OCI-LY3 (cell line): ENCODE measurements around the gene CKB.

Source experiments
- H2AFZ ChIP-seq: fragments of 200-600, 300-600 bp; shearing (Covaris generic); 2 replicates; pipeline ENCODE4 v1.6.0; 2014; ENCODE audit warnings: antibody characterized with exemption, low read depth, low read length
- H3K27ac ChIP-seq: fragments of 200-600, 300-600 bp; sonication (generic); 2 replicates; pipeline ENCODE4 v1.5.1; 2014; ENCODE audit warnings: mild to moderate bottlenecking, low read length, moderate library complexity, mixed read lengths
- H3K27me3 ChIP-seq: fragments of 200-600, 300-600 bp; sonication (generic); 2 replicates; pipeline ENCODE4 v1.6.1; 2014; ENCODE audit warnings: low read depth, low read length, mixed read lengths
- H3K36me3 ChIP-seq: fragments of 200-600, 300-600 bp; sonication (generic); replicated peaks from 2 replicates; pipeline ENCODE3; 2014; ENCODE audit warnings: low read depth, low read length, mixed read lengths
- H3K4me1 ChIP-seq: fragments of 300-600, 200-600 bp; sonication (generic); 2 replicates; pipeline ENCODE4 v1.6.1; 2014; ENCODE audit warnings: low read length, mixed read lengths
- H3K4me2 ChIP-seq: fragments of 200-600, 300-600 bp; sonication (generic); 2 replicates; pipeline ENCODE4 v1.6.1; 2014; ENCODE audit warnings: low read length, mixed read lengths
- H3K4me3 ChIP-seq: fragments of 300-600, 200-600 bp; sonication (generic); 2 replicates; pipeline ENCODE4 v1.5.1; 2014; ENCODE audit warnings: antibody characterized with exemption, mild to moderate bottlenecking, low read length, moderate library complexity
- H3K79me2 ChIP-seq: fragments of 300-600, 200-600 bp; shearing (Covaris generic); 2 replicates; pipeline ENCODE4 v1.6.1; 2014; ENCODE audit warnings: mild to moderate bottlenecking, low read length, mixed read lengths
- H3K9ac ChIP-seq: fragments of 300-600, 200-600 bp; shearing (Covaris generic); 2 replicates; pipeline ENCODE4 v1.6.0; 2014; ENCODE audit warnings: mild to moderate bottlenecking, low read length, moderate library complexity
- H3K9me3 ChIP-seq: fragments of 200-600, 300-600 bp; shearing (Covaris generic); 2 replicates; pipeline ENCODE4 v1.6.1; 2014; ENCODE audit warnings: low read length, mixed read lengths; ENCODE audit not compliant: insufficient read depth
- H4K20me1 ChIP-seq: fragments of 200-600, 300-600 bp; sonication (generic); 2 replicates; pipeline ENCODE4 v1.6.1; 2016; ENCODE audit warnings: low read length, mixed read lengths; ENCODE audit not compliant: insufficient read depth
- CTCF ChIP-seq: fragments of 200-600, 300-600 bp; sonication (generic); IDR thresholded peaks from 2 replicates; pipeline ENCODE4 v1.5.1; 2014; ENCODE audit warnings: antibody characterized with exemption, low read length, low read depth
- EZH2phosphoT487 ChIP-seq: fragments of 200-600 bp; shearing (Covaris generic); IDR thresholded peaks from 2 replicates; pipeline ENCODE4 v1.6.1; 2018; ENCODE audit warnings: antibody characterized with exemption, mixed run types, low read depth

Gene CKB

GRCh38 chr14:103563226-103563620 is 40.6 kb upstream of the CKB start:
- Histone ChIP-seq H4K20me1 (peaks cover 31% of the 10 kb centered on the region), H3K36me3 (peaks cover 26% of the 10 kb centered on the region), H3K4me1 (peaks cover 38% of the 10 kb centered on the region), H3K4me2 (peak overlapping the region; percentile 97), H3K4me3 (peak overlapping the region; percentile 93), H3K27ac (peak overlapping the region; percentile 77), H3K27me3 (no peaks in the 10 kb centered on the region), H3K9ac (peak overlapping the region; percentile 90), H3K9me3 (no peaks in the 10 kb centered on the region), H3K79me2 (peaks cover 92% of the 10 kb centered on the region), H2AFZ (peak overlapping the region; percentile 78; the same call in 1 of the 2 replicates)
- TF ChIP-seq CTCF (no peak), EZH2phosphoT487 (no peak)

DNA sequence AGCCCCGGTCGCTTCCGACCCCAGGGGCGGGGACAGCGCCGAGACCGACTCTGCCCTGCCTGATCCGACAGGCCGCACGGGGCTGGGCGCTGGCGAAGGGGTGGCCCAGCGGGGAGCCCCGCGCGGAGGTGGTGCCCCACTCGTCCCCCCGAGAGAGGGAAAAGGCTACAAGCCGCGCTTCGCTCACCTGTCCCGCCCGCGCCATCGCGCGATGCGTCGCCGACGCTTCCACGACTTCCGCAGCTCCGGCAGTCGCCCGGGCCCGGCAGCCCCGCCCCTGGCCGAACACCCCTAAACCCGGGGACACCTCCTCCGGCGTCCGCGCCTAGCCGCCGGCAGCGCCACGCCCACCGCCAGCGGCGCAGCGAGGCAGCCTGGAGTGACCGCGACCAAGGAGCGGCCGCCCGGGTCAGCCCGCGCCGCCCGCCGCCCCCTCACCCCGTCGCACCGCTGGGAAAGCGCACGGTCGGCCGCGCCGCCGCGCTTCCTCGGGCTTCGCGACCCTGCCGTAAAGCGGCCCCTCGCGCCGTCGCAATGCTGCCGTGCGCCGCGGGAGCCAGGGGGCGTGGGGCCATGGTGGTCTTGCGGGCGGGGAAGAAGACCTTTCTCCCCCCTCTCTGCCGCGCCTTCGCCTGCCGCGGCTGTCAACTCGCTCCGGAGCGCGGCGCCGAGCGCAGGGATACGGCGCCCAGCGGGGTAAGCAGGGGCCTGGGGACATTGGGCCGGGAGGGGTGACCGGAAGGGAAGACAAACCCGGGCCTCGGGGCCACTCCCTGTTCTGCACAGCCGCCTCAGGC is 40.0 kb upstream of the CKB start, which contains the start of the genes BAG5 and COA8:
Gene BAG5 (minus strand): TSS at position 229 of the 797 bp plus-strand sequence. CDS start 1,493 bp downstream, outside the sequence.
Gene COA8 (plus strand): TSS at position 532 of the 797 bp plus-strand sequence. CDS start 42 bp downstream, at position 574.
- no peaks in the 10 kb centered on the region for H3K9me3 ChIP-seq
- H3K9ac ChIP-seq: peak within 1 kb of the TSS; percentile 90
- peak within 1 kb of the TSS; percentile 77 for H3K27ac ChIP-seq
- H3K27me3 ChIP-seq: no peaks in the 10 kb centered on the region
- H3K4me1 ChIP-seq: peaks cover 32% of the 10 kb centered on the region
- peak within 1 kb of the TSS; percentile 93 for H3K4me3 ChIP-seq
- H4K20me1 ChIP-seq: peaks cover 34% of the 10 kb centered on the region
- peaks cover 90% of the 10 kb centered on the region for H3K79me2 ChIP-seq
- TF ChIP-seq CTCF (no peak), EZH2phosphoT487 (no peak)
- peak within 1 kb of the TSS; percentile 97 for H3K4me2 ChIP-seq
- peak within 1 kb of the TSS; percentile 78; the same call in 1 of the 2 replicates for H2AFZ ChIP-seq
- H3K36me3 ChIP-seq: peaks cover 29% of the 10 kb centered on the region

- Histone ChIP-seq H3K4me3 (peak overlapping the region; percentile 93), H3K27me3 (no peaks in the 10 kb centered on the region), H3K4me1 (peaks cover 27% of the 10 kb centered on the region), H3K4me2 (peak overlapping the region; percentile 82), H4K20me1 (peaks cover 34% of the 10 kb centered on the region), H3K9ac (peak overlapping the region; percentile 90), H3K27ac (peak overlapping the region; percentile 77), H3K36me3 (peaks cover 29% of the 10 kb centered on the region), H3K79me2 (peaks cover 88% of the 10 kb centered on the region), H3K9me3 (no peaks in the 10 kb centered on the region), H2AFZ (0 out of 2 replicates have a peak overlapping the region, but pooled peaks have one; percentile 78)
- TF ChIP-seq CTCF: no peak
- TF ChIP-seq EZH2phosphoT487: no peak
Observed at GRCh38 chr14:103562179-103562428, 39.5 kb upstream of the CKB start.

GRCh38 chr14:103561381-103562178 is 39.0 kb upstream of the CKB start:
- H3K27me3 ChIP-seq: no peaks in the 10 kb centered on the region
- no peak overlapping the region for H2AFZ ChIP-seq

More at GRCh38 chr14:103561381-103562178, 39.0 kb upstream of the CKB start:
- H3K36me3 ChIP-seq: peaks cover 29% of the 10 kb centered on the region
- peak overlapping the region; percentile 82 for H3K4me2 ChIP-seq
- H3K79me2 ChIP-seq: peaks cover 87% of the 10 kb centered on the region
- H3K4me1 ChIP-seq: peaks cover 26% of the 10 kb centered on the region
- peaks cover 34% of the 10 kb centered on the region for H4K20me1 ChIP-seq
- H3K9ac ChIP-seq: peak overlapping the region; percentile 90
- TF ChIP-seq EZH2phosphoT487: no peak
- TF ChIP-seq CTCF: no peak
- no peaks in the 10 kb centered on the region for H3K9me3 ChIP-seq
- peak overlapping the region; percentile 77 for H3K27ac ChIP-seq
- peak overlapping the region; percentile 93 for H3K4me3 ChIP-seq
